ENCODE data around the gene HRK. TPM values are rescaled to one million over a fixed set of nuclear protein-coding genes. Genes with fewer than 3 reads are reported as not detected.
A peak's percentile ranks its signal among the peaks of the same experiment; 100 is the strongest.

Gene HRK
- total RNA-seq, 2 donors from 2014 or later: not detected

DNA sequence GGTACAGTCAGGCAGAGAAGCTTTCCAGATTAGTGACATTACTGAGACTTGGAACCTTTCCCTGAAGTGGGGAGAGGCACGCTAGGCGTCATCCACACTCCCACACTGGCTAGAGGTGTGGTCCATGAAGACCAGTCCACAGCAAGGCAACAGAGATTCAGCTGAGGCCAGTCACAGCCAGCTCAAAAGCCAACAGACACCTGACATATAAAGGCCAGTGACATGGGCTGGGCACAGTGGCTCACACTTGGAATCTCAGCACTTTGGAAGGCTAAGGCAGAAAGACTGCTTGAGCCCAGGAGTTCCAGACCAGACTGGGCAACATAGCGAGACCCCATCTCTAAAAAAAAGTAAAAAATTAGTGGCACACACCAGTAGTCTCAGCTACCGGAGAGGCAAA, 10.9 kb downstream of the HRK start:
- no peaks in the 10 kb centered on the region for H3K36me3 Mint-ChIP-seq
- H3K27me3 Mint-ChIP-seq: peaks cover 15 to 19% of the 10 kb centered on the region in 2 donors
- DNase-seq (ENCODE audit: low spot score) (no peak), ATAC-seq (no peak)
- no peak overlapping the region for H3K27ac Mint-ChIP-seq
- H3K9me3 Mint-ChIP-seq: no peaks in the 10 kb centered on the region
- H3K4me3 Mint-ChIP-seq: no peak overlapping the region
- H3K4me1 Mint-ChIP-seq (ENCODE audit: low read depth in 2 of 2): no peaks in the 10 kb centered on the region

DNA sequence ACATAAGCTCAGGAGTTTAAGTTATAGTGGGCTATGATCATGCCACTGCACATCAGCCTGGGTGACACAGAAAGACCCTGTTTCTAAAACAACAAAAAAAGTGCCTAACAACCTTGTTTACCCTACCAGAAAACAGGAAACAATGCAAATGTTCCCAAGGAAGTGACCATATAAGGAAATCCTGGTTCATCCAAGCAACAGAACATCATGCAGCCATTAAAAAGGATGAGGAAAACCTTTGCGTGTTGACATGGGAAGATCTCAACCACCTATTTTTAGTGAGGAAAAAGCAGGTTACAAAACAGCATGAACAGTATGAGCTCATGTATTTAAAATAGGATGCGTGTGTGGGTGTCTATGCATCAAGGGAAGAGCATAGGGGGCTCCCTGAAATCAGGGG, 13.7 kb downstream of the HRK start:
- H3K27me3 Mint-ChIP-seq: peaks cover 4 to 8% of the 10 kb centered on the region in 2 donors
- ATAC-seq (no peak), DNase-seq (ENCODE audit: low spot score) (no peak)
- H3K9me3 Mint-ChIP-seq: no peaks in the 10 kb centered on the region
- no peak overlapping the region for H3K4me3 Mint-ChIP-seq
- no peaks in the 10 kb centered on the region for H3K36me3 Mint-ChIP-seq
- no peak overlapping the region for H3K27ac Mint-ChIP-seq
- no peaks in the 10 kb centered on the region for H3K4me1 Mint-ChIP-seq (ENCODE audit: low read depth in 2 of 2)

DNA sequence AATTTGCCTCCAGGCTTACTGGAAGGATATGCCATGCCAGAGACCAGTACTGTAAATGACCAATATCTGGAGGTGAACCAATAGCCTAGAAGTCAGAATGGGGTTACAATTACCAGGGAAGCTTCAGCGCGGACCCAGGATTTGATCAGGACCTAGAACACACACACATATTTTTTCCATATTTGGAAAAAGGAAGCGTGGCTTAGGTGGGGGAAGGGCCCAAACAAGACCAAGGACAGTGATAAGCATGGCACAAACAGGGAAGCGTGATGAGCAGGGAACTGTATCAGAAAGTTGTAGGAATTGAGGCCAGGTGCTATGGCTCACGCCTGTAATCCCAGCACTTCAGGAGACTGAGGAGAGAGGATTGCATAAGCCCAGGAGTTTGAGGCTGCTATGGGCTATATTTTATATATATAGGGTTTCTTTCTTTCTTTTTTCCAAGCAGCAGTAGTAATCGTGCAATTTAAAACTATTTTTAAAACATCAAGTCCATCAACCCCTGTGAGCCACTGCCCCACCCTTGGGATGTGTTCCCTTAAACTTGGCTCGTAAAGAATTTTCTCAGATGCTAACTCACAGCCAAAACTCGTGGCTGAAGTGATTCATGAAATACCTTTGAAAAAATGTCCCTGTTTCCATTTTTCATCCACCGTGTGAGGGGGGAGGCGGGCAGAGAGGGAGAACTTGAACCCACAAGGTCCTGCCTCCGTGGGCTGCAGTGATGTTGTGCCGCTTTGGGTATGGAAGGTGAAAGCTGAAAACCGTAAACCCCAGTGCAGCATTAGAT, 16.7 kb downstream of the HRK start:
- Mint-ChIP-seq H3K36me3 (no peaks in the 10 kb centered on the region), H3K4me1 (ENCODE audit: low read depth in 2 of 2) (no peaks in the 10 kb centered on the region), H3K27ac (no peak overlapping the region), H3K9me3 (no peaks in the 10 kb centered on the region), H3K27me3 (peaks cover 12 to 13% of the 10 kb centered on the region in 2 donors), H3K4me3 (no peak overlapping the region)
- ATAC-seq (no peak), DNase-seq (ENCODE audit: low spot score) (no peak)

DNA sequence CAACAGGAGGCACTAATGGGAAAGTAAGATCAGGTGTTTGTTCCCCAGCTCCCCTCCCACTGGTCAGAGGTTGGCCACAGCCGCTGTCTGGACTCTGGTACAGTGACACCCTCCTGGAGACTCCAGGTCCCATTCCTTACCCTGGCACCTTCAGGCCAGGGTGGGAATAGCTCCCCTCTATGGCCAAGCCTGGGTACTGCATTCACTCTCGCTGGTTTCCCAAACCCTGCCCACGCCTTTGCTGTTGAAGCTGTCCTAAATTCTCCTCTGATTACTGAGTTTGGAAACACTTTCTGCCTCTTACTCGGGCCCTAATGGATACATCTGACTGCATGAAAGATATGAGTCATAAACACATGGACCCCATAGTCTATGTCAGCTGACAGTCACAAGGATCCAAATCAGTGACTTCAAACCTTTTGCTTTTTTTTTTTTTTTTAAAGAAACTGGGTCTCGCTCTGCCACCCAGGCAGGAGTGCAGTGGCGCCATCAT, 17.9 kb downstream of the HRK start:
- no peaks in the 10 kb centered on the region for H3K4me1 Mint-ChIP-seq (ENCODE audit: low read depth in 2 of 2)
- DNase-seq (ENCODE audit: low spot score): no peak
- no peak overlapping the region for H3K27ac Mint-ChIP-seq
- H3K4me3 Mint-ChIP-seq: no peak overlapping the region
- peak; percentile 47 to 57 for ATAC-seq
- no peaks in the 10 kb centered on the region for H3K36me3 Mint-ChIP-seq
- peaks cover 12 to 17% of the 10 kb centered on the region in 2 donors for H3K27me3 Mint-ChIP-seq
- no peaks in the 10 kb centered on the region for H3K9me3 Mint-ChIP-seq

DNA sequence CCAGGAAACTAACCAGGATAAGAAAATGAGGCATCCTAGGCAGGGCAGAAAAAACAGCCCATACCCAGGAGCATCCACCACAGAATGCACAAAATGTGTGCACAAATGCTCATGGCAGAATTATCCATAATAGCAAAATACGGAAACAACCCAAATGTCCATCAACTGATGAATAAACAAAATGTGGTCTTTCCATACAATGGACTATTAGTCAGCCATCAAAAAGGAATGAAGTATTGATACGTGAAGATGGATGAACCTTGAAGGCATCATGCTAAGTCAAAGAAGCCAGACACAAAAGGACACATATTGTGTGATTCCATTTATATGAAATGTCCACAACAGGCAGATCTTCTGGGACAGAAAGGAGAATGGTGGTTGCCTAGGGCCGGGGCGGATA, 19.1 kb downstream of the HRK start:
- Mint-ChIP-seq H3K36me3 (no peaks in the 10 kb centered on the region), H3K4me1 (ENCODE audit: low read depth in 2 of 2) (no peaks in the 10 kb centered on the region), H3K9me3 (no peaks in the 10 kb centered on the region), H3K27me3 (peaks cover 20 to 23% of the 10 kb centered on the region in 2 donors), H3K27ac (no peak overlapping the region), H3K4me3 (no peak overlapping the region)
- ATAC-seq (no peak), DNase-seq (ENCODE audit: low spot score) (no peak)

DNA sequence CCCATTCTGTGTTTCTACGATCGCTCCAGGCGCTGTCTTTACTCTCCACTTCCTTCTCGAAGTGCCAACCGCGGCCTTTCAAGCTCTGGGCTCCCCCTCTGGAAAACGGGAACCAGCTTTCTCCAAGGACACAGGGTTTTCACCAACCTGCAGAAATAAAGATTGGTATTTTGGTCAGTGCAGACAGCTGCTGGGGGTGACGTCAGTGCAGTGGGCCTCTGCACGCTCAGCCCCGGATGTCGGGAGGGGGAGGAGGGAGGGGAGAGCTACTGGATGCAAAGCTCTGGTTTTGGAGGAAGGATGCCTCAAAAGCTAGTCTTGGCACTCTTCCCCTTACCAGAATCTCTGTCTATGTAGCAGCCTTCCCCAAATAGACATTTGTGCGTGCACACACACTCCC, 19.9 kb downstream of the HRK start:
- Mint-ChIP-seq H3K4me1 (ENCODE audit: low read depth in 2 of 2) (no peaks in the 10 kb centered on the region), H3K9me3 (no peaks in the 10 kb centered on the region)

DNA sequence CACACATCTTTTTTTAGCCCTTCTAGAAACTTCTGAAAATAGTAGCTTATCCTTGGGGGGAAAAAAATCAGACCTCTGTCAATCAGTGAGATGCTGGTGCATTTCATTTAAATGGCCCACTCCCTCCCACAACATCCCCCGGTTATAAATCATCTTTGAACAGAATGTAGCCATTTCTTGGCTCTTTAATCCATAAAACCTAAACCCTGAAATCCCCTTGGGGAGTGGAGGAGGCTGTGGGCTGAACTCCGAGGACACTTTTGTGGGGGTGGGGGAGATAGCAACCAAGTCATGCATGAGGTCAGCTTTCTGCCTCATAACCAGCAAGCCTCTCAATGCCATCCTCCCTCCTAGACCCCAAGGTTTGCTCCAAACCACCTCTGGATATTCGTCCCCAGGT, 21.0 kb downstream of the HRK start:
- DNase-seq (ENCODE audit: low spot score): no peak
- no peaks in the 10 kb centered on the region for H3K9me3 Mint-ChIP-seq
- no peaks in the 10 kb centered on the region for H3K36me3 Mint-ChIP-seq
- H3K27me3 Mint-ChIP-seq: peaks cover 27 to 28% of the 10 kb centered on the region in 2 donors
- H3K4me3 Mint-ChIP-seq: no peak overlapping the region
- ATAC-seq: no peak
- no peaks in the 10 kb centered on the region for H3K4me1 Mint-ChIP-seq (ENCODE audit: low read depth in 2 of 2)
- no peak overlapping the region for H3K27ac Mint-ChIP-seq

More for the DNA sequence above, 19.9 kb downstream of the HRK start:
- Mint-ChIP-seq H3K27me3 (peaks cover 21 to 23% of the 10 kb centered on the region in 2 donors), H3K27ac (no peak overlapping the region), H3K36me3 (no peaks in the 10 kb centered on the region), H3K4me3 (no peak overlapping the region)
- peak in 1 of 2 donors; percentile 81 for ATAC-seq
- DNase-seq (ENCODE audit: low spot score): no peak

DNA sequence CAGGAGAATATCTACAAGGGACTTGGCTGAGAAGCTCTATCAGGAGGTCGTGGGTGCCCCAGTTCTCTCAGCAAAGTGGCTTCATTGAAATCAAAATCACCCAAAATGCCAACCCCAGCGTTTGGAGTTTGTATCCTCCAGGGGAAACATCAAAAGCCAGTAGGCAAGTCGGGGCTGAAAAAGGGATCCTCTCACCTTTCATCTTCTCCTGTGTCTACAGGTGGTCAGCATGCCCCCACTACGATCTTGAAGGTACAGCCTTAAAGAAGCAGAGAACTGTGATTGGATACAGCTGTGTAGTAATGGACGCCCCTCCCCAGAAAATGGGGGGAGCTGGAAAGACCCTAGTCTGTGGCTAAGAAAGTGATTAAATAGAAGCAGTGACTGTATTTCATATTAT, 22.2 kb downstream of the HRK start:
- no peak for ATAC-seq
- DNase-seq (ENCODE audit: low spot score): no peak
- H3K4me3 Mint-ChIP-seq: no peak overlapping the region
- peaks cover 23 to 28% of the 10 kb centered on the region in 2 donors for H3K27me3 Mint-ChIP-seq
- no peaks in the 10 kb centered on the region for H3K36me3 Mint-ChIP-seq
- H3K4me1 Mint-ChIP-seq (ENCODE audit: low read depth in 2 of 2): no peaks in the 10 kb centered on the region
- no peak overlapping the region for H3K27ac Mint-ChIP-seq
- no peaks in the 10 kb centered on the region for H3K9me3 Mint-ChIP-seq

DNA sequence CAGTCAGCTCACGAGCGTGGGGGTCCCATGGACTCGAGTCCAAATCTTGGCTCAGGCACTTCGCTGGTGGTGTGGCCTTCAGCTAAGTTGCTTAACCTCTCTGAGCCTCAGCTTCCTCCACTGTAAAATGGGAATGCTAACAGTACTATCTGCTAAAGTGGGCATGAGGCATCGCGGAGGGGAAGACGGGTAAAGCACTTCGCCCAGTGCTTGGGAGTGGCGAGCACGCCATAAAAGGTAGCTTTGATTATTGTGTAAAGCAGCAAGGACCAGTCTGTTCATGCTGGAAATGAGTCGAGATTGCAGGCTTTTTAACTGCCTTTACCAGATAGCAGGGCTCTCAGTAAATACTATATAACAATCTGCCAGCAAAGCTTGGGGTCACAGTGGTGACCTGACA, 24.5 kb downstream of the HRK start:
- Mint-ChIP-seq H3K27me3 (peaks cover 16 to 19% of the 10 kb centered on the region in 2 donors), H3K36me3 (no peaks in the 10 kb centered on the region), H3K9me3 (no peaks in the 10 kb centered on the region), H3K4me1 (ENCODE audit: low read depth in 2 of 2) (no peaks in the 10 kb centered on the region), H3K4me3 (no peak overlapping the region), H3K27ac (no peak overlapping the region)
- DNase-seq (ENCODE audit: low spot score): no peak
- no peak for ATAC-seq

DNA sequence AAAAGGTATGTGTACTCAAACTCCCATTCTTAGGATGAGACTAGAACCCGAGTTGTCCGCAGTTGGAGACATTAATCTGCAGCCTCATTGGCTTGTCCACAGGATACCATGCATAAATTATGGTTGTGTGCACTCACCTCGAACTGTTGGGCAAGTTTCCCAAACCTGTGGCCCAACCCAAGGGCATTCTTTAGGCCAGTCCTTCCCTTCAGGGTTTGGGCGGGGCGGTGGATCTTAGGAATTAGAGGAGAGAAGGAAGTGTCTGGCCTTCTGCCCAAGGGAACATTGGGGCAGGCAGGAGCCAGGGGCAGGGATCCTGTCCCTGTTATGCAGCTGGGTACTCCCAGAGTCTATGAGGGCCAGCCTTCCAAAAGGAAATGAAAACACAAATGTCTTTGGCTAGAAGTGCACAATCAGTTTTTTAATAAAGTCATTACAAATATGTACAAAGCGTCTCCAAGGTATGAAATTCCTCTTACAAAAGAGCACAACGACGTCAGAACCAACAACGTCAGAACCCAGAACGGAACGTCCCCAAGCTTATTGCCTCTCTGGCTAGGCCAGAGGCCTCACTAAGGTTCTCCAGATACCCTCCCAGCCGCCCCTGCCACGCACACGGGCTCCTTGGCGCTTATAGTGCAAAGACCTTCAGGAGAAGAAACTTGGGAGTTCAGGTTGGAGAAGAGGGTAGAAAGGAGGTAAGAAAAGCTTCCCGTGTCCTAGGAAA, 25.3 kb downstream of the HRK start:
- no peak overlapping the region for H3K27ac Mint-ChIP-seq
- ATAC-seq (no peak), DNase-seq (ENCODE audit: low spot score) (no peak)
- no peaks in the 10 kb centered on the region for H3K36me3 Mint-ChIP-seq
- H3K4me3 Mint-ChIP-seq: no peak overlapping the region
- peaks cover 14 to 16% of the 10 kb centered on the region in 2 donors for H3K27me3 Mint-ChIP-seq
- no peaks in the 10 kb centered on the region for H3K9me3 Mint-ChIP-seq
- no peaks in the 10 kb centered on the region for H3K4me1 Mint-ChIP-seq (ENCODE audit: low read depth in 2 of 2)

DNA sequence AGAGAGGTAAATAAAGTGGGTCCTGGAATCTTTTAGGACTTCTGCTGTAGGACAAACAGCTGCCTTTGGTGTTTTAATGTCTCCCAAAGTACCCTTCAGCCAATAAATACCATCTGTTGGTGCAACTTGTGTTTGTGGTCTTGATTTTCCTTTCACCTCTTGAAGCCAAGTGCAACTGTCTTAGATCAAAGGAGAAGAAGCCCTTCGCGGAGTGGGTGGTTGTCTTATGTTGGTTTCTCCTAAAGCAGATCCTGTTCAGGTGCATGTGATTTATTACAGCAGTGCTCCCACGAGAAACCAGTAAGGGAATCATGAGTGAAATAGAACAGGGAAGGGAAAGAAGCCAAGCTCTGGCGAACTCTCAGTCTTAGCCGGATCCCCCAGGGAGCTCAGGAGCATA, 27.7 kb downstream of the HRK start:
- no peak for DNase-seq (ENCODE audit: low spot score)
- no peak overlapping the region for H3K4me3 Mint-ChIP-seq
- H3K36me3 Mint-ChIP-seq: no peaks in the 10 kb centered on the region
- no peak for ATAC-seq
- no peak overlapping the region for H3K27ac Mint-ChIP-seq
- H3K27me3 Mint-ChIP-seq: peaks cover 10 to 16% of the 10 kb centered on the region in 2 donors
- no peaks in the 10 kb centered on the region for H3K9me3 Mint-ChIP-seq
- no peaks in the 10 kb centered on the region for H3K4me1 Mint-ChIP-seq (ENCODE audit: low read depth in 2 of 2)

DNA sequence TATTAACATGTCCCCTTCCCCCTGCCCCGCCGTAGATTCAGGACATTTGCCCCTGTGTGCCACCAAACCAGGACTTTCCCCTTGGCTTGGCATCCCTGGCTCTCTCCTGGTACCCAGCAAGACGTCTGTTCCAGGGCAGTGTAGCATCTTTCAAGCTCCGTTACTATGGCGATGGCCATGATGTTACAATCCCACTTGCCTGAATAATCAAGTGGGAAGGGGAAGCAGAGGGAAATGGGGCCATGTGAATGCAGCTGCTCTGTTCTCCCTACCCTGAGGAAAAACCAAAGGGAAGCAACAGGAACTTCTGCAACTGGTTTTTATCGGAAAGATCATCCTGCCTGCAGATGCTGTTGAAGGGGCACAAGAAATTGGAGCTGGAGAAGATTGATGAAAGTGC, 28.9 kb downstream of the HRK start:
- Mint-ChIP-seq H3K27me3 (peaks cover 4 to 10% of the 10 kb centered on the region in 2 donors), H3K4me1 (ENCODE audit: low read depth in 2 of 2) (no peaks in the 10 kb centered on the region), H3K4me3 (no peak overlapping the region), H3K9me3 (no peaks in the 10 kb centered on the region), H3K36me3 (no peaks in the 10 kb centered on the region), H3K27ac (no peak overlapping the region)
- DNase-seq (ENCODE audit: low spot score): no peak
- no peak for ATAC-seq

DNA sequence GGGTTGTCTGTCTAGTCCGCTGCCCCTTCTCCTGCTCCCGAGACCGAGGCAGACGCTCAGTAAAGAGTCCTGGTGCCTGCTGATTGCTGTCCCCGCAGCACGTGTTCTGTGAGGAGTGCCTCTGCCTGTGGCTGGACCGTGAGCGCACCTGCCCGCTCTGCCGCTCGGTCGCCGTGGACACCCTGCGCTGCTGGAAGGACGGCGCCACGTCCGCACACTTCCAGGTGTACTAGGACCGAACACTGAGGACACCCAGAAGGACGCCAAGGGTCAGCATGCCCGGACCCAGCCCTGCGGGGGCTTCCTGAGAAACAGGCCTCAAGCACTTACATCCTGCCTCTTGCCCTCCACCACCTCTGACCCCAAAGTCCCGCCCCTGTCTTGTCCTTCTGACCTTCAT, 32.0 kb downstream of the HRK start:
- Mint-ChIP-seq H3K9me3 (no peaks in the 10 kb centered on the region), H3K27me3 (no peaks in the 10 kb centered on the region)

DNA sequence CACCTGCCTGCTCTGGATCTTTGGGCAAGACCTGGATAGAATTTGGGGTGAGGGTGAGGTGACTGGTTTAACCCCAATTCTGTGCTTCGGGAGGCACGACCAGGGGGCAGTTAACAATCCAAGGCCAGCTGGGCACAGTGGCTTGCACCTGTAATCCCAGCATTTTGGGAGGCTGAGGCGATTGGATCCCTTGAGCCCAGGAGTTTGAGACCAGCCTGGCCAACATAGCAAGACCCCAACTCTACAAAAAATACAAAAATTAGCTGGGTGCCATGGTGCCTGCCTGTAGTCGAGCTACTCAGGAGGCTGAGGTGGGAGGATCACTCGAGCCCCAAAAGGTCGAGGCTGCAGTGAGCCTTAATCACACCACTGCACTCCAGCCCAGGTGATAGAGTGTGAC, 38.2 kb downstream of the HRK start:
- Mint-ChIP-seq H3K27me3 (no peaks in the 10 kb centered on the region), H3K36me3 (no peaks in the 10 kb centered on the region), H3K9me3 (no peaks in the 10 kb centered on the region), H3K4me3 (no peak overlapping the region), H3K4me1 (ENCODE audit: low read depth in 2 of 2) (no peaks in the 10 kb centered on the region), H3K27ac (no peak overlapping the region)
- ATAC-seq: no peak
- no peak for DNase-seq (ENCODE audit: low spot score)

More for the DNA sequence above, 32.0 kb downstream of the HRK start:
- no peaks in the 10 kb centered on the region for H3K4me1 Mint-ChIP-seq (ENCODE audit: low read depth in 2 of 2)
- H3K27ac Mint-ChIP-seq: no peak overlapping the region
- ATAC-seq (no peak), DNase-seq (ENCODE audit: low spot score) (no peak)
- no peaks in the 10 kb centered on the region for H3K36me3 Mint-ChIP-seq
- no peak overlapping the region for H3K4me3 Mint-ChIP-seq

All from natural killer cell treated with Interleukin-12 subunit alpha and Interleukin-12 subunit beta and Interleukin-15 and Interleukin-18, amount 100 ng/mL, for 72 hours (primary cell).